Epidermal melanocyte (primary cell): ENCODE measurements around the gene ABCD1.

ENCODE experiments used
- DNase-seq: peaks from one replicate; pipeline ENCODE4 v3.0.0; 2011; ENCODE audit warnings: low spot score; ENCODE audit not compliant: insufficient read length

Gene ABCD1

GRCh38 chrX:153791104-153791852 lies 66.6 kb downstream of the ABCD1 start:
- DNase-seq, result no peak

- DNase-seq, result no peak
Observed at GRCh38 chrX:153792368-153792767, 67.7 kb downstream of the ABCD1 start.

GRCh38 chrX:153793291-153793690 lies 68.6 kb downstream of the ABCD1 start:
- no peak for DNase-seq
